PC-3 (cell line): ENCODE measurements around the gene NFIX. TPM values are rescaled to one million over a fixed set of nuclear protein-coding genes. Genes with fewer than 3 reads are reported as not detected.

ENCODE experiments used
- ATAC-seq: fragments of 200-7000 bp; cut with Tn5 transposase; 2 replicates; pipeline ENCODE4 v1.9.1; 2020; ENCODE audit warnings: mild to moderate bottlenecking, moderate library complexity
- BruUV-seq: library from RNA; stranded (reverse); fragments of 400-500 nt; replicated peaks from 2 replicates; lab custom pipeline; 2021; lab: Mats Ljungman, UMichigan
- CTCF ChIA-PET: fragments of 300-600 bp; sonication (Branson Sonifier 250); formaldehyde crosslinking; loops from one replicate; lab custom pipeline; 2022; ENCODE audit warnings: antibody characterized with exemption; lab: Charles Lee
- POLR2A ChIA-PET: fragments of 300-600 bp; sonication (Branson Sonifier 250); formaldehyde crosslinking; loops from one replicate; lab custom pipeline; 2022; ENCODE audit warnings: antibody characterized with exemption; ENCODE audit not compliant: unreplicated experiment; lab: Charles Lee
- DNase-seq: peaks from one replicate; pipeline ENCODE4 v3.0.0-alpha.2; 2015
- H2AFZ ChIP-seq: fragments of 300-600 bp; sonication (generic); 2 replicates; pipeline ENCODE4 v1.6.0; 2016; ENCODE audit warnings: antibody characterized with exemption, low read length
- H3F3A ChIP-seq: fragments of 300-600 bp; sonication (generic); one replicate; pipeline ENCODE4 v1.6.0; 2017; ENCODE audit warnings: antibody characterized with exemption, low read length, control low read depth, mild to moderate bottlenecking; ENCODE audit not compliant: unreplicated experiment
- H3K27ac ChIP-seq: fragments of 300-600 bp; sonication (generic); 2 replicates; pipeline ENCODE4 v1.5.1; 2016; ENCODE audit warnings: mild to moderate bottlenecking, low read length
- H3K27me3 ChIP-seq: fragments of 300-600 bp; sonication (generic); 2 replicates; pipeline ENCODE4 v1.6.1; 2016; ENCODE audit warnings: low read length, mixed read lengths
- H3K36me3 ChIP-seq: fragments of 300-600 bp; sonication (generic); 2 replicates; pipeline ENCODE4 v1.6.1; 2016; ENCODE audit warnings: low read depth, mixed run types, low read length, mixed read lengths
- H3K4me1 ChIP-seq: fragments of 300-600 bp; sonication (generic); 2 replicates; pipeline ENCODE4 v1.5.1; 2016; ENCODE audit warnings: low read length; ENCODE audit not compliant: insufficient read depth
- H3K4me2 ChIP-seq: fragments of 300-600 bp; sonication (generic); 2 replicates; pipeline ENCODE4 v1.6.0; 2016; ENCODE audit warnings: low read length
- H3K4me3 ChIP-seq: fragments of 300-600 bp; sonication (generic); 2 replicates; pipeline ENCODE4 v1.5.1; 2016; ENCODE audit warnings: mild to moderate bottlenecking, low read length, mixed read lengths
- H3K79me2 ChIP-seq: fragments of 300-600 bp; sonication (generic); 2 replicates; pipeline ENCODE4 v1.6.1; 2017; ENCODE audit warnings: low read length, mixed read lengths
- H3K9ac ChIP-seq: fragments of 300-600 bp; sonication (generic); 2 replicates; pipeline ENCODE4 v1.6.0; 2016; ENCODE audit warnings: mild to moderate bottlenecking, low read length
- H3K9me2 ChIP-seq: fragments of 300-600 bp; sonication (generic); replicated peaks from 2 replicates; pipeline ENCODE4 v1.6.1; 2016; ENCODE audit warnings: mixed run types, low read length, mixed read lengths
- H3K9me3 ChIP-seq: fragments of 300-600 bp; sonication (generic); 2 replicates; pipeline ENCODE4 v1.6.1; 2016; ENCODE audit warnings: low read length, mixed read lengths
- H4K20me1 ChIP-seq: fragments of 300-600 bp; sonication (generic); 2 replicates; pipeline ENCODE4 v1.6.1; 2016; ENCODE audit warnings: low read length, mixed read lengths
- CTCF ChIP-seq: fragments of 300-600 bp; sonication (generic); conservative IDR thresholded peaks from 2 replicates; pipeline ENCODE4 v1.5.1; 2017; ENCODE audit warnings: antibody characterized with exemption, low read depth, mild to moderate bottlenecking, low read length
- EZH2 ChIP-seq: fragments of 300-600 bp; sonication (generic); IDR thresholded peaks from one replicate; pipeline ENCODE4 v1.6.1; 2017; ENCODE audit warnings: antibody characterized with exemption, mild to moderate bottlenecking, low read length; ENCODE audit not compliant: unreplicated experiment
- EZH2phosphoT487 ChIP-seq: fragments of 300-600 bp; sonication (generic); IDR thresholded peaks from 2 replicates; pipeline ENCODE4 v1.6.1; 2018; ENCODE audit warnings: mild to moderate bottlenecking, antibody characterized with exemption, low read length, borderline replicate concordance
- intact Hi-C: fragments of 100-400 bp; cut with micrococcal nuclease; formaldehyde crosslinking; loops from 2 replicates; pipeline ENCODE4 v1.9.0; 2023
- total RNA-seq: library from RNA; depleted of rRNA; stranded (reverse); fragments of >200 nt; gene quantifications from 2 replicates; pipeline ENCODE4 v1.2.3, GENCODE V29; 2014

NFIX gene
- total RNA-seq, 1 experiment from 2014 or later = 43.3 TPM

GRCh38 chr19:13133241-13133870 lies 138.1 kb downstream of the NFIX start:
- TF ChIP-seq EZH2 = no peak
- no peak for TF ChIP-seq CTCF
- no peak for TF ChIP-seq EZH2phosphoT487
- Histone ChIP-seq H3F3A (peaks cover 4% of the 10 kb centered on the region), H3K9me3 (no peaks in the 10 kb centered on the region), H3K4me3 (no peak overlapping the region), H3K27ac (no peak overlapping the region), H3K4me2 (no peak overlapping the region), H4K20me1 (peaks cover 23% of the 10 kb centered on the region), H3K27me3 (no peaks in the 10 kb centered on the region), H3K79me2 (peaks cover 70% of the 10 kb centered on the region), H3K4me1 (no peaks in the 10 kb centered on the region), H3K36me3 (peaks cover 38% of the 10 kb centered on the region; the same call in 1 of the 2 replicates), H3K9me2 (no peaks in the 10 kb centered on the region), H3K9ac (no peak overlapping the region), H2AFZ (no peak overlapping the region)
- CTCF ChIA-PET = no interaction called here
- intact Hi-C loops = no loop called here
- ATAC-seq (no peak), DNase-seq (no peak)
- POLR2A ChIA-PET = no interaction called here
- BruUV-seq = no TSS peak

- H3K4me2 ChIP-seq = no peak overlapping the region
- peaks cover 57% of the 10 kb centered on the region for H3K79me2 ChIP-seq
- H3K4me1 ChIP-seq = no peaks in the 10 kb centered on the region
- H4K20me1 ChIP-seq = peaks cover 14% of the 10 kb centered on the region; the same call in 1 of the 2 replicates
- ChIA-PET CTCF (no interaction called here), POLR2A (no interaction called here)
- peak; percentile 52 for DNase-seq
- intact Hi-C loops = no loop called here
- H3K27ac ChIP-seq = no peak overlapping the region
- H3K9ac ChIP-seq = no peak overlapping the region
- H3F3A ChIP-seq = peaks cover 4% of the 10 kb centered on the region
- H3K4me3 ChIP-seq = no peak overlapping the region
- H2AFZ ChIP-seq = no peak overlapping the region
- H3K9me3 ChIP-seq = no peaks in the 10 kb centered on the region
- H3K9me2 ChIP-seq = no peaks in the 10 kb centered on the region
- no peaks in the 10 kb centered on the region for H3K27me3 ChIP-seq
- no TSS peak for BruUV-seq
- ATAC-seq = peak; percentile 63
- H3K36me3 ChIP-seq = peaks cover 44% of the 10 kb centered on the region; the same call in 1 of the 2 replicates
- TF ChIP-seq EZH2phosphoT487 (no peak), CTCF (no peak), EZH2 (no peak)
These were observed 139.4 kb downstream of the NFIX start for GRCh38 chr19:13134626-13135025.
